ENCODE data around the gene LCN12. TPM values are rescaled to one million over a fixed set of nuclear protein-coding genes. Genes with fewer than 3 reads are reported as not detected.

Gene LCN12
- total RNA-seq, 1 donor from 2014 or later = 1.9 TPM

DNA sequence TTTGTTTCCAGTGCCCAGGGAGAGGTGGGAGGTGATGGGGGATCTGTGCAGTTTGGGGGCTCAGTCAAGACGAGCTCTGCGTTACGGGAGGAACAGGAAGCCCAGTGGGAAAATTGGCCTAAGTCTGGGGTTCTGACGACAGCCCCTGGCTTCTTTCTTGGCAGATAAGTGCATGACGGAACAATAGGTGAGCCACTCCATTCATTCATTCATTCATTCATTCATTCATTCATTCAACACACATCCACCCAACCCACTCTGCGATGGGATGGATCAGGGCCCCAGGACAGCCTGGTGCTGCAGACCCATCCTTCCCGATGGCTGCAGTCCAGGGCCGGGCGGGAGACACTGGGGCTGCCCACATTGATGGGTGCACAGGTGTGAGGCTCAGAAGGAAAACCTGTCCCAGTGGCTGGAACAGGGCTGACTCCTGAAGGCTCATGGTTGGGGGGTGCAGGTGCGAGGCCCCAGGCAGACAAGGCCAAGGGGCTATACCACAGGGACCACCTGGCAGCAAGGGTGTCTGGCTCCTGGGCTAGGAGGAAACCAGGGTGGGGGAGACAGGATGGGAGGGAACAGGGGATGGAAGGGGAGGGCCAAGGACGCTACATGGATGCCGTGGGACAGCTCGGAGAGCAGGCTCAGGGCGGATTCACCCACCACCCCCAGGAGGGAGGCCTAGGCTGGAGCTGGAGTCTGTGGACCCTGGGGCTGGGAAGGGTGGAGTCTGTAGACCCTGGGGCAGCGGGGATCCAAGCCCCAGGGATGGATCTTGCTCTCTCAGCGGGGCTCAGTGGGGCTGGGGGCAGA is 28.8 kb downstream of the LCN12 start:
- no peak for TF ChIP-seq CTCF (IDR thresholded peaks at IDR 0.05)
- intact Hi-C loops (cut with DNase I) = no loop called here
- H3K36me3 ChIP-seq = no peaks in the 10 kb centered on the region
- DNase-seq (no peak), ATAC-seq (no peak)
- H3K4me3 ChIP-seq = no peak overlapping the region
- H3K27ac ChIP-seq = peak overlapping the region; percentile 77
- H3K9me3 ChIP-seq = no peaks in the 10 kb centered on the region
- peaks cover 18% of the 10 kb centered on the region for H3K27me3 ChIP-seq (ENCODE audit: low read depth)
- H3K4me1 ChIP-seq = peaks cover 41% of the 10 kb centered on the region

GRCh38 chr9:136981588-136982231 is 29.6 kb downstream of the LCN12 start:
- ATAC-seq (no peak), DNase-seq (no peak)
- TF ChIP-seq CTCF (IDR thresholded peaks at IDR 0.05) = no peak
- intact Hi-C loops (cut with DNase I) = no loop called here
- no peaks in the 10 kb centered on the region for H3K36me3 ChIP-seq
- H3K9me3 ChIP-seq = no peaks in the 10 kb centered on the region
- no peak overlapping the region for H3K4me3 ChIP-seq
- H3K27me3 ChIP-seq (ENCODE audit: low read depth) = peaks cover 24% of the 10 kb centered on the region
- peak overlapping the region; percentile 77 for H3K27ac ChIP-seq
- H3K4me1 ChIP-seq = peaks cover 32% of the 10 kb centered on the region

- TF ChIP-seq CTCF (IDR thresholded peaks at IDR 0.05) = no peak
- H3K27me3 ChIP-seq (ENCODE audit: low read depth) = peaks cover 28% of the 10 kb centered on the region
- no peak within 1 kb of the TSS for H3K4me3 ChIP-seq
- no peaks in the 10 kb centered on the region for H3K36me3 ChIP-seq
- no peak for ATAC-seq
- peak within 1 kb of the TSS; percentile 77 for H3K27ac ChIP-seq
- no peak for DNase-seq
- intact Hi-C loops (cut with DNase I) = no loop called here
- no peaks in the 10 kb centered on the region for H3K9me3 ChIP-seq
- peaks cover 25% of the 10 kb centered on the region for H3K4me1 ChIP-seq
These were observed 30.4 kb downstream of the LCN12 start, which contains the start of gene LCNL1 for GRCh38 chr9:136982232-136983051. Gene LCNL1, plus strand, starts transcription at chr9:136982993. Its CDS starts 594 bp downstream, at chr9:136983587.

GRCh38 chr9:136983167-136983566 is 31.1 kb downstream of the LCN12 start:
- peaks cover 28% of the 10 kb centered on the region for H3K27me3 ChIP-seq (ENCODE audit: low read depth)
- intact Hi-C loops (cut with DNase I) = no loop called here
- no peaks in the 10 kb centered on the region for H3K9me3 ChIP-seq
- DNase-seq (no peak), ATAC-seq (no peak)
- no peak for TF ChIP-seq CTCF (IDR thresholded peaks at IDR 0.05)
- no peaks in the 10 kb centered on the region for H3K36me3 ChIP-seq
- H3K4me3 ChIP-seq = no peak overlapping the region
- H3K27ac ChIP-seq = no peak overlapping the region
- peaks cover 19% of the 10 kb centered on the region for H3K4me1 ChIP-seq

GRCh38 chr9:136983656-136984314 is 31.7 kb downstream of the LCN12 start:
- Histone ChIP-seq H3K9me3 (no peaks in the 10 kb centered on the region), H3K4me3 (no peak overlapping the region), H3K27ac (no peak overlapping the region), H3K4me1 (peaks cover 19% of the 10 kb centered on the region), H3K36me3 (no peaks in the 10 kb centered on the region), H3K27me3 (ENCODE audit: low read depth) (peaks cover 28% of the 10 kb centered on the region)
- DNase-seq (no peak), ATAC-seq (no peak)
- intact Hi-C loops (cut with DNase I) = no loop called here
- no peak for TF ChIP-seq CTCF (IDR thresholded peaks at IDR 0.05)
